CD4-positive, alpha-beta T cell treated with Interleukin-15 for 4 hours (primary cell): Measurements from ENCODE around the gene SOS2.

ENCODE experiments used
- DNase-seq: peaks from one replicate; pipeline ENCODE4 v3.0.0-alpha.2; 2020; ENCODE audit warnings: low spot score

SOS2 gene

DNA sequence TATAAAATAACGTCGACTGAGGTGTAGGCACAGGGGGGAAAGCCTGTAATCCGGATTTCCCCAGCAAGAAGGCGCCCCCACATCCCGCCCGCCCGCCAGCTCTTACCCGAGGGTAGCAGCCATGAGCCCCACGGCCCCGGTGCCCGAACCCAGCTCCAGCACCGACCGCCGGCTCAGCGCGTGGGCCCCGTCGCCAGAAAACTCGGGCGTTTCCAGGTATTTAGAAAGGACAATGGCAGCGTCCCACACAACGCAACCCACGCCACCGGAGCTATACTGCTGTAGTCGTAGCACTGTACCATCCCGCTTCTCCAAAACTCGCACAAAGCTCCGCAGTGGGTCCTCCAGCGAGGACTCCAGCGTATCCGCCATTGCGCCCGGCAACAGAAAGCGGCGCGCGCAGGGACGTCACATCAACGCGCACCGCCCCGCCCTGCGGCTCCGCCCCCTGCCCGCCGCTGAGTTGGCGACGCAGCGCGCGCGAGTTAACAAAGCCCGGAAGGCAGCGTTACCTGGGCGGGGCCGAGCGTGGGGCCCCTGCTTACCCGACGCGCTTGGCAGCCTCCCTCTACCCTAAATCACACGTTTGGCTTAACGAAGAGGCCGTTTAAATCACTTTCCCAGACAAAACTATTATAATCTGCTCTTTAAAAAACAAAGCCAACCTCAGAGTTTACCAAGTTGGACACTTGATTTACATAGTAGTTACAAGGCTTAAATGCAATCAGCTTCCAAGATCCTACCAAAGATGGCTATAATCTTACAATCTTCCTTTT, 115.0 kb downstream of the SOS2 start, which contains the start of gene VCPKMT:
Gene VCPKMT, minus strand, starts transcription at position 392 of the 776 bp plus-strand sequence. Its CDS starts 20 bp downstream, at position 372.
- DNase-seq = peak; percentile 93

DNA sequence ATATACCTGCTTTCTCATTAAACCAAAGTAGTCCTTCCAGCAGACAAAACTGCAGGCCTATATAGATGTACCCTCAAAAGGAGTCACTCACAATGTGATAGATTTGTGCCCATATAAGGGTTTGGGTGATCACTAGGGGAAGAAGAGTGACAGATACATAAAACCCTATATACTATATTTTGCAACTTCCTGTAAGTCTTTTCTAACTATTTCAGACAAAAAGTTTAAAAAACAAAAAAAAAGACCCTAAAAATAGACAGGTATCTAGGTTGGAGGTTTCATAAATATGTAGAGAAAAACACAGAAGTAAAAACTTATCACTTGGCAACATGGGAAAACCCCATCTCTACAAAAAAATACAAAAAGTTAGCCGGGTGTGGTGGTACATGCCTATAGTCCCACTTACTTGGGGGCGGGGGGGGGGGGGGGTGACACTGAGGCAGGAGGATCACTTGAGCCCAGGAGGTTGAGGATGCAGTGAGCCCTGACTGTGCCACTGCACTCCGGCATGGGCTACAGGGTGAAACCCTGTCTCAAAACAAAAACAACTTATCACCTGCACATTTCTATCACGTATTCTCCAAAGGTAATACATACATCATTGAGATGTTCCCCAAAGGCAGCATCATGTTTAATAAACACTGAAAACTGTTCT, 117.9 kb downstream of the SOS2 start:
- peak; percentile 23 for DNase-seq

DNA sequence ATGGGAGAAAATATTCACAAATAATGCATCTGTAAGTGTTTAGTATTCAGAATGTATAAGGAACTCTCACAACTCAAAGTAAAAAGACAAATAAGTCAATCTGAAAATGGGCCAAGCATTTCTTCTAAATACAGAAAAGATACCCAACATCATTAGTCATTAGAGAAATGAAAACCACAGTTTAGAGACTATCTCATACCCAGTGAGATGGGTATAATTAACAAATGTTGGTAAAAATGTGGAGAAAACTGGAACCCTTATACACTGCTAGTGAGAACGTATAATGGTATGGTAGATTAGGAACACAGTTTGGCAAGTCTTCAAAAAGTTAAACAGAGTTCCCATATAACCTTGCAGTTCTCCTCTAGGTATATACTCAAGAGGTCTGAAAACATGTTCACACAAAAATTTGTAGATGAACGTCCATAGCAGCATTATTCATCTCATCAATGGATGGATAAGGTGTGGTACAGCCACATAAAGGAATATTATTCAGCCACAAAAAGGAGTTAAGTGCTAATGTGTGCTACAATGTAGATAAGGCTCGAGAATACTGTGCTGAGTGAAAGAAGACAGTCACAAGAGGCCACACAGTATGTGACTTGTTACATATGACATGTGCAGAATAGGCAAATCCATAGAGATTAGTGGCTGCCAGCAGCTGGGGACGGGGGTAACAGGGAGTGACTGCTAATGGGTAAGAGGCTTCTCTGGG, 120.9 kb downstream of the SOS2 start:
- no peak for DNase-seq

DNA sequence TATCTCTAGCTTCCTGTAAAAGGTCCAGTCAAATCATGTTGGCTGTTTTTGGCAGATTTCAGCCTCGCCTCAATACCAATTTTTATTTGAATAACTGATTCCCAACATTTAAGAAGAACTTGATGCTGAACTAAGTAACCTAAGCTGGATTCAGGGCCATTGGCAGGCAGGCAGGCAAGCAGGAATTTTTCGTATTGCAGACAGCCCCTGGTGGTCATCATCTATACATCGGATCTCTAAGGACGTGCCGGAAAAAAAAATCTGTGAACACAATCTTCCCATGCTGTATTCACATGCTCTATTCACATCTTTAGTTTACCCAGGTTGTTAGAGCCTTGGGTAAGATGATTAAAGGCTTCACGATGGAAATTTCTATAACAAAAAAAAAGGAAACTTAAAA, 122.0 kb downstream of the SOS2 start:
- DNase-seq = no peak

DNA sequence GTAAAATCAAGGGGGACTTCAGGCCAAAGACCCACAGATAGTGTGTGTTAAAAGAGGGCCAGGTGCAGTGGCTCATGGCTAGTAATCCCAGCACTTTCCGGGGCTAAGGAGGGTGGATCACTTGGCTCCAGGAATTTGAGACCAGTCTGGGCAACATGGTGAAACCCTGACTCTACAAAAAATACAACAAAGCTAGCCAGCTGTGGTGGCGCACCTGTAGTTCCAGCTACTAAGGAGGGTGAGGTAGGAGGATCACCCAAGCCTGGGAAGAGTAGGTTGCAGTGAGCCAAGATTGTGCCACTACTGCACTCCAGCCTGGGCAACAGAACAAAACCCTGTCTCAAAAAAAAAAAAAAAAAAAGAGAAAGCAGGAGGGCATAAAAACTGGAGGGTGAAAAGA, 123.5 kb downstream of the SOS2 start:
- no peak for DNase-seq

DNA sequence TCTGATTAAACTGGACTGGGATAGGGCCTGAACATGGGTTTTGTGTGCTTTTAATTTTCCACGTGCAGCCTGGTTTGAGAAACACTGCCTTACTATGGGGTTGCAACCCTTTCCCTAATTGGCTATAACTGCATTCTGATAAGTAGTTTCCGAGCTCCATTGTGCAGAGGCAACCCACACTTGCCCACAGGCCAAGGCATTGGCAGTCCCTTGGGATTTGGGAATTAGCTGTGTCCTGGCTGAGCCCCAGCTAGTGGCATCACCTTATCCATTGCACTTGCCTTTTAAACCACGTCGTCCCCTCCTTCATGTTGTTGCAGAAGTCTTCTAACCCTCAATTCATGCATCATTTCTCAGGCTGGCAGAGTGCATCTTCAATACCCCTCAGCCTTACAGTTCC, 125.2 kb downstream of the SOS2 start:
- no peak for DNase-seq

DNA sequence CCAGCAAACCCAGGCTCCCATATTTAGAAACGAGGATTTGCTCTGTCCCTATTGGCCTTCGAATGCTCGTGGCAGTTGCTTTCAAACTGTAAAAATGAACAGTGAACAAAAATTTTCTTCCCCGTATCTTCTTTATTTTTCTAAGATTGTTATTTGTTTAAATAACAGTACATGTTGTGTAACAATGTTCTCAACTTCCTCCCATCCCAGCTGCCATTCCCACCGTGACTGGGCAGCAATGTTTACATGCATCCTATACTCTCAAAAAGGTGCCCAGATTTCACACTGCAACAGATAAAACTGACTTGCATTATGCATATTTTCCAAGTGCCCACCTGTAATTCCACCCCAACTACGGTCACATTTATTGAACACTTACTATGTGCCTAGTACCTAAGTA, 127.8 kb downstream of the SOS2 start:
- no peak for DNase-seq

DNA sequence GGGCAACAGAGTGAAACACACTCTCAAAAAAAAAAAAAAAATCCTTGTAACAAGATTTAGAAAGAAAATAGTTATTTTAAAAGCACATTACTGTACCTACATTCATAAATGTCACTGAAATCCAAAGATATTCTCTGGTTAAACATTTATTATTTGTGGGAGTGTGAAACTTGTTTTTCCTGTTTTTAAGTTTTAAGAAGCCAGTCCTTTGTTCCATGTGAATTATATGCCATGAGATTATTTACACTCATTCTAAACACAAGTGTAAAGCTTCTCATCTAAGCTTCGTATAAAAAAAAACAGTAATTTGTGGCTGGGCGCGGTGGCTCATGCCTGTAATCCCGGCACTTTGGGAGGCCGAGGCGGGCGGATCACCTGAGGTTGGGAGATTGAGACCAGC, 130.0 kb downstream of the SOS2 start:
- no peak for DNase-seq

DNA sequence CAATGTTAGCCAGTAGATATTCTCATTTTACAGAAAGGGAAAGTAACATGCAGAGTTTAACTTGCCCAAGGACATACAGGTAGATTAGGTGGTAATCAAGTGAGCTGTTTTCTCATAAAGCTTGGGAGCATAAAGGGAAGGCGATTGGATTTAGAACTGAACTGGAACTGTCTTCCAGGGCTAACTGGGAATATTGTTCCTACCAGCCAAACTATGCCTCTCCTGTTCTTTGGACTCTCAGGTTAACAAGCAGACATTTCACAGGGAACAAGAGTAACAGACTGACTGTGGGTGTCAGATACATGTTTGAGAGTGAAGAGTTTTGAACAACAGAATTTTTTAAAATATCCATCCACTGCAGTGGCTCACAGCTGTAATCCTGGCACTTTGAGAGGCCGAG, 130.6 kb downstream of the SOS2 start:
- no peak for DNase-seq

DNA sequence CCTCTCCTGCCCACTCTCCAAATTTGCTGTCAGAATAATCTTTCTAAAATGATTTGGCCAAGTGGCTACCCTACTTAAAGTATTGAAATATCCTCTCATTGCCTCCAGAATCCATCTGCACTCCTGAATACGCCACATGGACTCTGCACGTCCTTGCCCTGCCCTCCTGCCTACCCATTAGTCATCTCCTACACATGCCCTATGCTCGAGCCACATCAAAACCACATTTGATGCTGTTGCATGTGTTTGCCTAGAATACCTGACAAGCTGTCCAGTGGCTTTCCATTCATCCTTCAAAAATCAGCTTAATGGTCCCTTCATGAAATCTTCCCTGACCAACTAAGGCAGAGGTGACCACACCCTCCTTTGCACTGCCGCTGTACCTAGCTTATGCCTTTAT, 132.0 kb downstream of the SOS2 start:
- DNase-seq = no peak

DNA sequence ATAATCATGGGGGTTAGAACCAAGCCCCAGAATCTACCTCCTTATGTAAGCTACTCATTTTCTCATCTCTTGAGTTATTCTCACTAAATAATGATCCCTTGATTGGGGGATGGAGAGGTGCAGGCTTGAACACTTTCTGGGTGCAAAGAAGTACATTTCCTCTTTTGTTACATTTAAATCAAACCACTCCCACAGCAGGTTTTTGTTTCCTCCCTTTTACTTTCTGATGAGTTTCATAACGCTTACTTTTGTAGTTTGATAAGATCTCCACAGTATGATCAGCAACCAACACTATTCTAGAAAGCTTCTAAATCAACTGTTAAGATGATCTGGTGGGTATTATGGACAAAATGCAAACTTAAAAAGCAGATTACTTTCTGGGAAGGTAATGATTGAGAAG, 135.5 kb downstream of the SOS2 start:
- DNase-seq = peak; percentile 50

DNA sequence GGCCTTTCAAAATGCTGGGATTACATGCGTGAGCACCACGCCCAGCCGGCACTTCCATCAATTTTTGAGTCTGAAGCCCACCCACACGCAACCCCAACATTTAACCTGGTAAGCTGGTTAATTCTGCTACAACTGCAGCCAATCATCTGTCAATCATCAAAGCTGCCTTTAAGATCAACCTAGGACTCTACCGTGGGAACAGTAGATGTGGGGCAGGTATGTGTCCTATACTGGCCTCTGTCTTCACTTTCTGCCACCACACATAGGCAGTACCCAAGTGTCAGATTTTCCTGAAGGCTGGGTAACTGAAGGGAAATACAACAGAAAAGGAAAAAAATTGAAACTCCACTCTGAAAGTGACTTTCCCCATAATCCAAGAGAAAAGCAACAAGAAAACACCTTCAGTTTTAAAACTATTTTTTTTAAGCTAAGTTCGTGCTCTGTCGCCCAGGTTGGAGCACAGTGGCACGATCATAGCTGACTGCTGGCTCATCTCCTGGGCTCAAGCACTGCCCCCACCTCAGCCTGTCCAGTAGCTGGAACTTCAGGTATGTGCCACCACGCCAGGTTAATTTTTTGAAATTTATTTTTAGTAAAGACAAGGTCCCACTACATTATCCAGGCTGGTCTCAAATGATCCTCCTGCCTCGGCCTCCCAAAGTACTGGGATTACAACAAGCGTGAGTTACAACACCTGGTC, 137.2 kb downstream of the SOS2 start:
- DNase-seq = no peak

DNA sequence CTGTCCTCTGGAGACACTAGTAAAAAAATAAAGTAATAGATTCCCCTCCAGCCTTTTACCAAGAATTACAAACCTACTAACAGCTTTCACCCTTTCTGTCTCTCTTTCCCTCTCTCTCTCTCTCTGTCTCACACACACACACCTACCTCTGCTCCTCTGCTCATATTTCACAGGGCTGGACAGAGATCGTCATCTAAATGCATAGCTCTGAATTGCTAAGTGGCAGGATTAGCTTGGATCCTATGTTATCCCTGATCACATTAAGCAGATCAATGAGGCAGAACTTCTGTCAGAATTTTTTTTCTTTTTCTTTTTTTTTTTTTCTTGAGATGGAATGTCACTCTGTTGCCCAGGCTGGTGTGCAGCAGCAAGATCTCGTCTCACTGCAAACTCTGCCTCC, 137.9 kb downstream of the SOS2 start:
- DNase-seq = no peak

DNA sequence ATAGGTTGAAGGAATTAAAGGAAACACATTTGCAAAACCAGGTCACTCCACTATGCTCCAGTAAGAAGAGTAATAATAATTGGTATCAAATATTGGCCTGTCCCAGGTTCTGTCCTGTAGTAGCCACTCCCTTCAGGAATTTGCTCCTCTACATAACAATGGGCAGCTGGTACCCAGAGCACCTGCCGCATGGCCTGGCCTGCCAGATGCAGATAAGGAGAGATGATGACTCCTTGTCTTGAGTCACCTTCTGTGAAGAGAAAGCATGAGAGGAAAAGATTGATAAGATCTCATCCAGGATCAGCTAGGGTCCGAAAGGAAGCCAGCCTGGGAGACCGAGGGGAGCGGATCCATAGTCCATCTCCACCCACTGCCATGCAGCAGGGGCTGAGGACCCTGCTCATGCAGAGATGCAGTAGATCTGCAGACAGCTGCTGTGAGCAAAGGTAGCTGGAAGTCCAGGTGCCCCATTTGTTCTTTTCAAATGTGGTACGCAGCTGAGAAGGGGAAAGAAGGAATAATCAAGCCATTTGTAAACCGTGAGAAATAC, 139.3 kb downstream of the SOS2 start:
- no peak for DNase-seq

DNA sequence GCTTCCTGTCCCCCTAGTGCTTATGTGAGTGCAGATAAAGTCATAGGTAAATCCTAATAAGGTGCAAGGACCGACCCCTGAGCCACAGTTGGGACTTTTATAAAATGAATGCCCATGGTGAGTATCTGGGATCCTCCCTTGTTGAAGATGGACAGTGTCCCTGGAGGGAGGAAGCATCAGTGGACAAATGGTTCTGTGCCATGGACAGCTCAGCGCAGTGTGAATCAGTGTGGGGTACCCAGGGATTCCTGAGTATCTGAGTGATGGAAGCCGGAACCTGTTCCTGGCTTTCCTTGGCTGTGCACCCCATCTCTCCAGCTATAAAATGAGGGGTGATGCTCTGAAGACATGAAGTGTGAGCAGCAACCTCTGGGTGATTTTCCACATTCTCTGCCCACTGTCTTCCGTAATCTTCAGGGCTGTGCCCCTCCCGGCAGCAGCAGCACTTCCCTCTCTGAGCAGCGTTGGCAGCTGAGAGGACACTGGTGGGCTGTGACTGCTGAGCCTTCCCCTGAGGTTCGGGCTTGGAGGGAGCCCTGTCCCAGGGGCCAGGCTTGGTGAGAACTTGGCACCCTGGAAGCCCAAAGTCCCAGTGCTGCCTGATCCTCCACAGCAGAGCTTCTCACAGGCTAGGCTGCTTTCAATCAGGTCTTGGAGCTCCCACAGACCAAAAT, 140.0 kb downstream of the SOS2 start:
- no peak for DNase-seq

DNA sequence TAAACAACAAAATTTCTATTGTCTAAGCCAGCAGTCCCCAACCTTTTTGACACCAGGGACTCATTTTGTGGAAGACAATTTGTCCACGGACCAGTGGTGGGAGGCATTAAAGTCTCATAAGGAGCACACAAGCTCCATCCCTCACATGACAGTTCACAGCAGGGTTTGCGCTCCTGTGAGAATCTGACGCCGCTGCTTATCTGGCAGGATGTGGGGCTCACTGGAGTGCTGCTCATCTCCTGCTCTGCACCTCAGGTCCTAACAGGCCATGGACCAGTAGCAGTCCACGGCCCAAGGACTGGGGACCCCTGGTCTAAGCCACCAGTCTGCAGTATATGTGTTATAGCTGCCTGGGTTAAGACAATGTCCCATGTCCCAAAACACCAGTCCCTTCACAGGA, 142.2 kb downstream of the SOS2 start:
- DNase-seq = peak; percentile 25

DNA sequence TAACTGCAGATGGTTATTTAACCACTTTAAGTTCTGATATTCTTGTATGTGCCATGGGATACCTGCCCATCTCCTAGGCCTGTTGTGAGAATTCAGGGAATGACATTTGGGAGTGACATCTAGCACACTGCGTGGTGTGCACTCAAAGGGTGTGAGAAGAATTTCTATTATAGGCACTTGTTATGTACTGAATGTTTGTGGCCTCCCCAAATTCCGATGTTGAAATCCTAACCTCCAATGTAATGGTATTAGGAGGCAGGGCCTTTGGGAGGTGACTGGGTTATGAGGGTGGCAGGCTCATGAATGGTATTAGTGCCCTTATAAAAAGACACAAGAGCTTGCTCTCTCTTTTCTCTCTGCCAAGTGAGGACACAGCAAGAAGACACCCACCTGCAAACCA, 142.6 kb downstream of the SOS2 start:
- DNase-seq = no peak

DNA sequence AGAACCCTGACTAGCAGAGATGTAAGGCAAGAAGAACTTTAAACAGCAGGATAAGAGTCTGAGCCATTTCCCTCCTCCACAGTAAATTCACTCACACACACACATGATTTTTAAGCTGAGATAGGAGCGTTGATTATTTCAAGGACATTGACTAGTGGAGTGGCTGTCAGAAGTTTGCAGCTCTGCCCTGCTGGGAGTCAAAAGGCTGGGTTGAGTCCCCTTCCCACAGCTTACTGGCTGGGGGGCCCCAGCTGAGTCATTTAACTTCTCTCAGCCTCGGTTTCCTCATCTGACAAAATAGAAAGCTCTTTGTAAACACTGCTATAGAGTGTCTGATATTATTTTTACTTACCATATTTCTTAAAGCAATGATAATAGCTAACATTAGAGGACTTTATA, 143.3 kb downstream of the SOS2 start:
- no peak for DNase-seq

DNA sequence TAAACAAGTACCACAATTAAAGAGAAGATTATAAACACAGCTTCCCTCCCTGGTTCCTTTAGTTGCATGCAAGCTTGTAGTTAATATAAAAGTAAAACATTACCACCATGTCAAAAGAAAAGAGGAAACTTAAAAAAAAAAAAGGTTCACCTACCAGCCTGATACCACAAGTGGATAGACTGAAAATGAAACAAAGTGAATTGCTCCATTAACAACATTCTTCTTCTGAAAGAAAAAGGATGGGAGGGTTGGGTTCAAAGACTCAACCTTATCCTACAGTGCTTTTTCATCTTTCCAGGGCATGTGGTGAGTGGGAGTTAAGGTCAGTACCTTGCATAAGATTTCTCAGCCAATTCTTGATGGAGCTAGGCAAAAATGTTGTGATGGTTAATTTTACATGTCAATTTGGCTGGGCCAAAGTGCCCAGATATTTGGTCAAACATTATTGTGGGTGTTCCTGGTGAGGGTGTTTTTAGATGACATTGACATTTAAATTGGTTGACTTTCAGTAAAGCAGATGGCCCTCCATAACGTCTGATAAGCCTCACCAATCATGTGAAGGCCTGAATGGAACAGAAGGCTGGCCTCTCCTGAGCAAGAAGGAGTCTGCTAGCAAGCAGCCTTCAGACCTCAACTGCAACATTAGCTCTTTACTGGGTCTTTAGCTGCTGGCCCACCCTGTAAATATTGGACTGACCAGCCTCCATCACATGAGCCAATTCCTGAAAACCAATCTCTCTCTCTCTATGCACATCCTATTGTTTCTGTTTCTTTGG, 143.8 kb downstream of the SOS2 start:
- no peak for DNase-seq

DNA sequence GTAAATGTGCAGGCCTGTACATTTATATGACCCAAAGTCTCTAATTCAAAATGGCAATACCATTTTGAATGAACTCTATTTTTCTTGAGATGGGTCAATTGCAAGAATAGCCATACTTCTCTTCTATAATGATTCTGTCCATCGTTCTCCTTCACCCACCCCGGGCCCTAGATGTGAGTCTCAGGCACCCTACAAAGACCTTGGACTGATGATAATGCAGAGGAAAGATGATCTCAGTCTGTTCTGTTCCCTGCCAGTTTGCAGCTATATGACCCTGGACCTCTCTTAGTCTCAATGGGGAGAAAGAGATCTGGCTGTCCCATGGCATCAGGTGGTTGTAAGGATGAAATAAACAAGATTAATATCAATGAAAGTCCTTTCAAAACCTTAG, 145.1 kb downstream of the SOS2 start:
- DNase-seq = no peak
